Measurements from ENCODE around the gene WDR20. TPM values are rescaled to one million over a fixed set of nuclear protein-coding genes. Genes with fewer than 3 reads are reported as not detected.

Gene WDR20
- total RNA-seq, 3 donors from 2014 or later (not counting 1 experiment from before 2014, with no cell fraction given), result 55.5 to 66.7 (median 62.2) TPM

DNA sequence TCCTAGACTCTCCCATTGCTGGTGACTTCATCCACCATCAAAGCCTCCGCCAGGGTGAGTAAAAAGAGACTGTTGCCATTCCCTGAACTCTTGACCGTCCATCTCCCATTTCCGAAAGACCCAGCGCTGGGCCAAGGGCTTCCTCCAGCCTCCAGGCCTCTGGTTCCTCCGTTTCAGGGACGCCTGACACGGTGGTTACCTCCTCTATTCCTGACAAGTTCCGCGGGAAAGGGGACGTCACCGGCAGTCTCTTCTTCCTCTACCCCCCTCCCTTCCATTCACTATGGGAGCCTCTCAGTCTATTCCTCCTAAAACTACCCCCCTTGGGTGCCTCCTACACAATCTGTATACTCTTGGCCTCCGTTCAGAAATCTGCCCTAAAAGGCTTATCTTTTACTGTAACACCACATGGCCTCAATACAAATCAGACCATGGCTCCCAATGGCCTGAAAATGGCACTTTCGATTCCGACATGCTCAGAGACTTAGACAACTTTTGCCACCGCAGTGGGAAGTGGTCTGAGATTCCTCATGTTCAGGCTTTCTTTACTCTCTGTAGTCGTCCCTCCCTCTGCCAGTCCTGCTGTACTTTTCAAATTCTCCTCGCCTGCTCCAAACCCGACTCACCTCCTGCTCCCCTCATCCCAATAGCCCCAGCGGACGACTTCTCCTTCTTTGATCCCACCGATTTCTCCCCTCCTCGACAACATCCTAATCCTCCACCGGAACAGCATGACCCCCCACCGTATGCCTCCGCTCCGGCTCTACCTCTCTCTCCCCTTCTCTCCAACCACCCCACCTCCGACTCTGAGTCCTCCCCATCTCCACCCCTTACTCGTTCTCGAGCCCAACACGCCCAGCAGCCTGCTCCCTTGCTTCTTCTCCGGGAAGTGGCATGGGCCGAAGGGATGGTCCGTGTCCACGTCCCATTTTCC lies 94.9 kb downstream of the WDR20 start:
- H3K4me3 ChIP-seq (ENCODE audit: low read length), result peak overlapping the region; percentile 14
- no peaks in the 10 kb centered on the region for H3K27me3 ChIP-seq (ENCODE audit: control insufficient read depth, insufficient read depth, low read length)
- Mint-ChIP-seq H3K4me3 (no peak overlapping the region), H3K4me1 (no peaks in the 10 kb centered on the region), H3K9me3 (no peaks in the 10 kb centered on the region), H3K27ac (no peak overlapping the region), H3K36me3 (no peaks in the 10 kb centered on the region), H3K27me3 (ENCODE audit: low read depth in 2 of 2) (no peaks in the 10 kb centered on the region)
- TF ChIP-seq, protein P1, sequence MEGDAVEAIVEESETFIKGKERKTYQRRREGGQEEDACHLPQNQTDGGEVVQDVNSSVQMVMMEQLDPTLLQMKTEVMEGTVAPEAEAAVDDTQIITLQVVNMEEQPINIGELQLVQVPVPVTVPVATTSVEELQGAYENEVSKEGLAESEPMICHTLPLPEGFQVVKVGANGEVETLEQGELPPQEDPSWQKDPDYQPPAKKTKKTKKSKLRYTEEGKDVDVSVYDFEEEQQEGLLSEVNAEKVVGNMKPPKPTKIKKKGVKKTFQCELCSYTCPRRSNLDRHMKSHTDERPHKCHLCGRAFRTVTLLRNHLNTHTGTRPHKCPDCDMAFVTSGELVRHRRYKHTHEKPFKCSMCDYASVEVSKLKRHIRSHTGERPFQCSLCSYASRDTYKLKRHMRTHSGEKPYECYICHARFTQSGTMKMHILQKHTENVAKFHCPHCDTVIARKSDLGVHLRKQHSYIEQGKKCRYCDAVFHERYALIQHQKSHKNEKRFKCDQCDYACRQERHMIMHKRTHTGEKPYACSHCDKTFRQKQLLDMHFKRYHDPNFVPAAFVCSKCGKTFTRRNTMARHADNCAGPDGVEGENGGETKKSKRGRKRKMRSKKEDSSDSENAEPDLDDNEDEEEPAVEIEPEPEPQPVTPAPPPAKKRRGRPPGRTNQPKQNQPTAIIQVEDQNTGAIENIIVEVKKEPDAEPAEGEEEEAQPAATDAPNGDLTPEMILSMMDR (IDR thresholded peaks at IDR 0.05), result no peak
- H3K27ac ChIP-seq (ENCODE audit: low read length), result no peak overlapping the region
- DNase-seq (no peak), ATAC-seq (peak in 1 of 3 donors; percentile 23)
- H3K4me1 ChIP-seq (ENCODE audit: control insufficient read depth, insufficient read depth, low read length), result no peaks in the 10 kb centered on the region
- H3K36me3 ChIP-seq (ENCODE audit: control insufficient read depth, insufficient read depth, low read length), result no peaks in the 10 kb centered on the region
- intact Hi-C loops (cut with micrococcal nuclease), result loop anchor here (1.0 to 5.0 kb wide), 2 partner anchors 80 to 283 kb away; no protein-coding TSS in a partner anchor
- 74% methylated on average over 34 of the region's 34 CpGs for WGBS (ENCODE audit: insufficient coverage)
- no peaks in the 10 kb centered on the region for H3K9me3 ChIP-seq (ENCODE audit: control insufficient read depth, insufficient read depth, low read length)

DNA sequence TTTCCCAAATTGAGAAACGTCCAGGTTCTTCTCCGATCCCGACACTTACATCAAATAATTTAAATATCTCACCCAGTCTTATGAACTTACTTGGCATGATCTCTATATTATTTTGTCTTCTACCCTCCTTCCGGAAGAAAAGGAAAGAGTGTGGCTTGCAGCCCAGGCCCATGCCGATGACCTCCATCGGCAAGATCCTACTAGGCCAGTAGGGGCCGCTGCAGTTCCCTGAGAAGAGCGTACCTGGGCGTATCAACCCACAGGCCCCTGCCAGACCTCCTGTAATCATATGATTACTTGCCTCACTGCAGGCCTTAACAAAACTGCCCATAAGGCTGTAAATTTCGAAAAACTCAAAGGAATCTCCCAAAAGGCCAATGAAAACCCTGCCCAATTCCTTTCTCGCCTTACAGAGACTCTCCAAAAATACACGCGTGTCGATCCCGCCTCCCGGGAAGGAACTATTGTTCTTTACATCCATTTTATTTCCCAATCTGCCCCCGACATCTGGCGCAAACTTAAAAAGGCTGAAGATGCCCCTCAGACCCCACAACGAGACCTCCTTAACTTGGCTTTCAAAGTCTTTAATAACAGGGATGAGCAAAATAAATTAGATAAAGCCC lies 95.7 kb downstream of the WDR20 start:
- H3K27me3 ChIP-seq (ENCODE audit: control insufficient read depth, insufficient read depth, low read length), result no peaks in the 10 kb centered on the region
- Mint-ChIP-seq H3K4me1 (no peaks in the 10 kb centered on the region), H3K27me3 (ENCODE audit: low read depth in 2 of 2) (peaks cover 0 to 1% of the 10 kb centered on the region in 2 donors), H3K9me3 (no peaks in the 10 kb centered on the region), H3K36me3 (no peaks in the 10 kb centered on the region), H3K4me3 (no peak overlapping the region), H3K27ac (no peak overlapping the region)
- H3K9me3 ChIP-seq (ENCODE audit: control insufficient read depth, insufficient read depth, low read length), result no peaks in the 10 kb centered on the region
- H3K4me3 ChIP-seq (ENCODE audit: low read length), result peak overlapping the region; percentile 14
- H3K27ac ChIP-seq (ENCODE audit: low read length), result no peak overlapping the region
- H3K36me3 ChIP-seq (ENCODE audit: control insufficient read depth, insufficient read depth, low read length), result no peaks in the 10 kb centered on the region
- TF ChIP-seq, protein P1 (IDR thresholded peaks at IDR 0.05), result peak; percentile 70
- H3K4me1 ChIP-seq (ENCODE audit: control insufficient read depth, insufficient read depth, low read length), result no peaks in the 10 kb centered on the region
- 51% methylated on average over 19 of the region's 19 CpGs for WGBS (ENCODE audit: insufficient coverage)
- intact Hi-C loops (cut with micrococcal nuclease), result loop anchor here (1.0 to 5.0 kb wide), 2 partner anchors 79 to 282 kb away; no protein-coding TSS in a partner anchor
- DNase-seq (peak; percentile 59 to 84), ATAC-seq (peak; percentile 82 to 98 (median 97))

DNA sequence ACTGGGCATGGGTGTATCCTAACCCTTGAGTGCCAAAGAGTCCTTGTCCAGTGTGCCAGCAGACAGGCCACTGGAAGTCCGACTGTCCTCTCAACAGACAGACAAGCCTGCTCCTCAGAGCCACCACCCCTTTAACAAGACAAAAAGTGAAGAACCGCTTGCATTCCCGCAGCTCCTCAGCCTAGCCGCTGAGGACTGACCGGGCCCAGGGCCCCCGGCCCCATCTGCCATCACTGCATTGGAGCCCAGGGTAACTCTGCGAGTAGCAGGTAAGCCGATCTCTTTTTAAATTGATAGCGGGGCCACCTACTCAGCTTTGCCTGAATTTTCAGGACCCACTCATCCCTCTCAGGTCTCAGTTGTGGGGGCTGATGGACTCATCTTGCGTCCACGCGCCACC lies 96.3 kb downstream of the WDR20 start:
- H3K27ac Mint-ChIP-seq, result no peak overlapping the region
- Histone ChIP-seq H3K27me3 (ENCODE audit: control insufficient read depth, insufficient read depth, low read length) (no peaks in the 10 kb centered on the region), H3K4me3 (ENCODE audit: low read length) (no peak overlapping the region), H3K9me3 (ENCODE audit: control insufficient read depth, insufficient read depth, low read length) (no peaks in the 10 kb centered on the region), H3K36me3 (ENCODE audit: control insufficient read depth, insufficient read depth, low read length) (no peaks in the 10 kb centered on the region), H3K27ac (ENCODE audit: low read length) (no peak overlapping the region), H3K4me1 (ENCODE audit: control insufficient read depth, insufficient read depth, low read length) (no peaks in the 10 kb centered on the region)
- ATAC-seq (no peak), DNase-seq (no peak)
- no peaks in the 10 kb centered on the region for H3K4me1 Mint-ChIP-seq
- no peak overlapping the region for H3K4me3 Mint-ChIP-seq
- TF ChIP-seq, protein P1 (IDR thresholded peaks at IDR 0.05), result no peak
- no peaks in the 10 kb centered on the region for H3K9me3 Mint-ChIP-seq
- 98% methylated on average over 12 of the region's 12 CpGs for whole genome bisulfite sequencing (ENCODE audit: insufficient coverage)
- peaks cover 0 to 2% of the 10 kb centered on the region in 2 donors for H3K27me3 Mint-ChIP-seq (ENCODE audit: low read depth in 2 of 2)
- no peaks in the 10 kb centered on the region for H3K36me3 Mint-ChIP-seq
- intact Hi-C loops (cut with micrococcal nuclease), result loop anchor here (5.0 kb wide), 1 partner anchor 281 kb away; no protein-coding TSS in a partner anchor

Data from natural killer cell (primary cell).